HEK293T (cell line): ENCODE results near the gene PEAK3.

ENCODE experiments used
- CTCF ChIA-PET: fragments of 350-600 bp; formaldehyde crosslinking; extraction: SDS; loops from one replicate; lab custom pipeline; 2021; ENCODE audit warnings: antibody characterized with exemption, inconsistent platforms; lab: Yijun Ruan, JAX
- POLR2A ChIA-PET: fragments of 350-600 bp; formaldehyde crosslinking; extraction: SDS; loops from one replicate; lab custom pipeline; 2020; ENCODE audit warnings: antibody characterized with exemption, inconsistent platforms; lab: Yijun Ruan, JAX
- DNase-seq: peaks from one replicate; pipeline ENCODE4 v3.0.0; 2012; ENCODE audit warnings: mixed read lengths; ENCODE audit errors: extremely low spot score
- ARNT ChIP-seq: fragments of 450-650 bp; IDR thresholded peaks from 2 replicates; pipeline ENCODE4 v1.6.1; 2017; ENCODE audit warnings: mild to moderate bottlenecking
- BHLHE40 ChIP-seq: fragments of 450-650 bp; IDR thresholded peaks from 2 replicates; pipeline ENCODE4 v1.6.1; 2016; ENCODE audit warnings: mild to moderate bottlenecking, moderate library complexity, borderline replicate concordance
- CTBP1 ChIP-seq: fragments of 450-650 bp; IDR thresholded peaks from 2 replicates; pipeline ENCODE4 v1.6.1; 2016; ENCODE audit warnings: borderline replicate concordance
- ELF4 ChIP-seq: fragments of 450-650 bp; IDR thresholded peaks from 2 replicates; pipeline ENCODE4 v1.6.1; 2017; ENCODE audit warnings: antibody characterized with exemption
- FOXA1 ChIP-seq: fragments of 450-650 bp; IDR thresholded peaks from 2 replicates; pipeline ENCODE4 v1.6.1; 2016; ENCODE audit warnings: mild to moderate bottlenecking
- FOXK2 ChIP-seq: fragments of 450-650 bp; IDR thresholded peaks from 2 replicates; pipeline ENCODE4 v1.6.1; 2016; ENCODE audit warnings: mild to moderate bottlenecking
- FOXM1 ChIP-seq: fragments of 450-650 bp; IDR thresholded peaks from 2 replicates; pipeline ENCODE4 v1.6.1; 2017; ENCODE audit warnings: mild to moderate bottlenecking, borderline replicate concordance
- HDGF ChIP-seq: fragments of 450-650 bp; IDR thresholded peaks from 2 replicates; pipeline ENCODE4 v1.6.1; 2017; ENCODE audit warnings: antibody characterized with exemption, borderline replicate concordance
- L3MBTL2 ChIP-seq: fragments of 450-650 bp; conservative IDR thresholded peaks from 2 replicates; pipeline ENCODE4 v1.6.1; 2016; ENCODE audit warnings: mild to moderate bottlenecking
- LEF1 ChIP-seq: fragments of 450-650 bp; IDR thresholded peaks from 2 replicates; pipeline ENCODE4 v1.6.1; 2017; ENCODE audit warnings: mild to moderate bottlenecking, borderline replicate concordance
- NFRKB ChIP-seq: fragments of 450-650 bp; IDR thresholded peaks from 2 replicates; pipeline ENCODE4 v1.6.1; 2016; ENCODE audit warnings: mild to moderate bottlenecking, moderate library complexity
- PKNOX1 ChIP-seq: fragments of 450-650 bp; IDR thresholded peaks from 2 replicates; pipeline ENCODE4 v1.6.1; 2016
- SP1 ChIP-seq: fragments of 450-650 bp; IDR thresholded peaks from 2 replicates; pipeline ENCODE4 v1.6.1; 2017
- SUZ12 ChIP-seq: fragments of 450-650 bp; IDR thresholded peaks from 2 replicates; pipeline ENCODE4 v1.6.1; 2016; ENCODE audit warnings: mild to moderate bottlenecking
- TARDBP ChIP-seq: fragments of 450-650 bp; IDR thresholded peaks from 2 replicates; pipeline ENCODE4 v1.6.1; 2016
- ZNF384 ChIP-seq: fragments of 450-650 bp; IDR thresholded peaks from 2 replicates; pipeline ENCODE4 v1.6.1; 2016

PEAK3 gene

GRCh38 chr19:2251106-2252054 lies 30.6 kb downstream of the PEAK3 start:
- CTCF ChIA-PET: no interaction called here
- no peak for DNase-seq
- POLR2A ChIA-PET: no interaction called here
- TF ChIP-seq L3MBTL2: no peak
- TF ChIP-seq TARDBP: no peak
- TF ChIP-seq FOXK2: no peak
- TF ChIP-seq CTBP1: no peak
- TF ChIP-seq FOXA1: no peak
- TF ChIP-seq BHLHE40: no peak

GRCh38 chr19:2250766-2251105 lies 31.2 kb downstream of the PEAK3 start:
- POLR2A ChIA-PET: no interaction called here
- DNase-seq: no peak
- CTCF ChIA-PET: no interaction called here
- TF ChIP-seq CTBP1: no peak
- TF ChIP-seq PKNOX1: no peak
- no peak for TF ChIP-seq HDGF
- TF ChIP-seq TARDBP: no peak
- no peak for TF ChIP-seq FOXA1
- no peak for TF ChIP-seq SP1
- TF ChIP-seq ZNF384: no peak
- TF ChIP-seq FOXM1: no peak
- no peak for TF ChIP-seq SUZ12
- TF ChIP-seq ELF4: no peak
- no peak for TF ChIP-seq ARNT

GRCh38 chr19:2249880-2250765 lies 31.9 kb downstream of the PEAK3 start:
- no peak for TF ChIP-seq NFRKB
- TF ChIP-seq ZNF384: no peak
- TF ChIP-seq TARDBP: no peak
- no peak for TF ChIP-seq FOXM1
- no peak for TF ChIP-seq HDGF
- TF ChIP-seq L3MBTL2: no peak
- TF ChIP-seq CTBP1: no peak
- TF ChIP-seq BHLHE40: no peak
- TF ChIP-seq ELF4: no peak
- TF ChIP-seq ARNT: no peak
- no peak for TF ChIP-seq FOXK2
- DNase-seq: no peak
- ChIA-PET CTCF (no interaction called here), POLR2A (interaction anchor here (1.1 to 1.6 kb wide), 2 partner anchors 8 to 11 kb away, joined by 4 read pairs; no protein-coding TSS in a partner anchor)

- ChIA-PET CTCF (no interaction called here), POLR2A (interaction anchor here (1.1 to 1.6 kb wide), 2 partner anchors 9 to 10 kb away, joined by 4 read pairs; no protein-coding TSS in a partner anchor)
- DNase-seq: no peak
- TF ChIP-seq TARDBP (no peak), ELF4 (no peak), SUZ12 (no peak), ARNT (no peak)
Observed at GRCh38 chr19:2249010-2249866, 32.7 kb downstream of the PEAK3 start, which contains the start of gene AMH. TSS of gene AMH (plus strand) at chr19:2249323. CDS start at chr19:2249333, 10 bp downstream.

GRCh38 chr19:2248136-2249009 lies 33.6 kb downstream of the PEAK3 start:
- TF ChIP-seq ELF4: no peak
- no peak for DNase-seq
- POLR2A ChIA-PET: interaction anchor here (1.1 to 1.6 kb wide), 2 partner anchors 9 to 10 kb away, joined by 4 read pairs; no protein-coding TSS in a partner anchor
- CTCF ChIA-PET: no interaction called here

- no peak for DNase-seq
- ChIA-PET POLR2A (no interaction called here), CTCF (no interaction called here)
- no peak for TF ChIP-seq BHLHE40
- no peak for TF ChIP-seq PKNOX1
- no peak for TF ChIP-seq TARDBP
- no peak for TF ChIP-seq ARNT
- no peak for TF ChIP-seq SUZ12
- TF ChIP-seq FOXK2: no peak
- no peak for TF ChIP-seq ZNF384
- no peak for TF ChIP-seq LEF1
- no peak for TF ChIP-seq FOXM1
- TF ChIP-seq SP1: no peak
Observed at GRCh38 chr19:2247433-2248101, 34.4 kb downstream of the PEAK3 start.
